K562 (cell line): ENCODE data around the gene C17orf75. TPM values are rescaled to one million over a fixed set of nuclear protein-coding genes. Genes with fewer than 3 reads are reported as not detected.

Source experiments
- ATAC-seq: fragments of 200-7000 bp; cut with Tn5 transposase; 3 replicates; pipeline ENCODE4 v1.9.1; 2020; ENCODE audit warnings: moderate library complexity
- BruUV-seq: library from RNA; stranded (reverse); fragments of 400-500 nt; replicated peaks from 2 replicates; lab custom pipeline; 2021; lab: Mats Ljungman, UMichigan
- CTCF ChIA-PET: fragments of 300-600 bp; formaldehyde crosslinking; extraction: SDS; loops from one replicate; lab custom pipeline; 2021; ENCODE audit warnings: low intra/inter-chr PET ratio; lab: Yijun Ruan, JAX
- POLR2A ChIA-PET: fragments of 300-600, 350-650 bp; sonication (Branson Sonifier 250); formaldehyde crosslinking; extraction: SDS; loops from one replicate; lab custom pipeline; 2021; ENCODE audit warnings: antibody characterized with exemption, inconsistent platforms; lab: Yijun Ruan, JAX
- DNase-seq, 4 experiments: peaks; one replicate each; pipeline versions ENCODE4 v3.0.0 to v3.0.0-alpha.2; 2011 to 2018; ENCODE audit warnings: low spot score in 3 of 4, mixed read lengths in 3 of 4; ENCODE audit errors: extremely low read depth in 1 of 4
- FAIRE-seq: peaks from 2 replicates; lab custom pipeline; 2011; peaks lifted over from hg19 to GRCh38; lab: Jason Lieb, UNC
- H2AFZ ChIP-seq: 2 replicates; pipeline ENCODE4 v1.6.0; 2011; ENCODE audit warnings: low read depth, low read length, control low read depth, inconsistent platforms
- H3K27ac ChIP-seq: fragments of 200-600 bp; 3 replicates; pipeline ENCODE4 v1.8.0; 2011; ENCODE audit warnings: low read depth, mild to moderate bottlenecking, control low read depth, inconsistent platforms, low read length, moderate library complexity, mixed read lengths; ENCODE audit errors: extremely low read depth
- H3K27me3 ChIP-seq, 2 experiments: fragments of 300-600 bp in 1 of 2; 2 replicates in 1 of 2; 3 replicates in 1 of 2; pipeline versions ENCODE4 v1.6.0 to v1.8.0; 2011; ENCODE audit warnings: inconsistent platforms in 2 of 2, low read length in 2 of 2, mild to moderate bottlenecking in 1 of 2, mixed read lengths in 1 of 2, moderate library complexity in 1 of 2; ENCODE audit not compliant: control insufficient read depth in 2 of 2, insufficient read depth in 2 of 2
- H3K36me3 ChIP-seq: fragments of 300-600 bp; 3 replicates; pipeline ENCODE4 v1.8.0; 2011; ENCODE audit warnings: mild to moderate bottlenecking, low read length, inconsistent platforms; ENCODE audit not compliant: control insufficient read depth, insufficient read depth
- H3K4me1 ChIP-seq, 2 experiments: fragments of 200-600 bp in 1 of 2; replicated peaks in 1 of 2; 2 replicates in 1 of 2; 3 replicates in 1 of 2; pipeline versions ENCODE4 v1.5.1 to v1.8.0; 2011; ENCODE audit warnings: inconsistent platforms in 2 of 2, low read length in 2 of 2, mild to moderate bottlenecking in 1 of 2, mixed read lengths in 1 of 2, moderate library complexity in 1 of 2; ENCODE audit not compliant: control insufficient read depth in 2 of 2, insufficient read depth in 2 of 2
- H3K4me2 ChIP-seq: 2 replicates; pipeline ENCODE4 v1.6.1; 2011; ENCODE audit warnings: low read length, control low read depth, inconsistent platforms, mixed read lengths; ENCODE audit not compliant: insufficient read depth
- H3K4me3 ChIP-seq: fragments of 200-600 bp; sonication (generic), shearing (Covaris generic); 2 replicates; pipeline ENCODE4 v1.5.1; 2016; ENCODE audit warnings: control low read depth, inconsistent platforms
- H3K79me2 ChIP-seq: fragments of 200-600 bp; 3 replicates; pipeline ENCODE4 v1.8.0; 2011; ENCODE audit warnings: low read length, inconsistent platforms; ENCODE audit not compliant: control insufficient read depth, insufficient read depth
- H3K9ac ChIP-seq, 2 experiments: 2 replicates each; pipeline versions ENCODE4 v1.6.0 to v1.6.1; 2011; ENCODE audit warnings: low read depth in 2 of 2, low read length in 2 of 2, control low read depth in 1 of 2, inconsistent platforms in 1 of 2, mild to moderate bottlenecking in 1 of 2, mixed read lengths in 1 of 2; ENCODE audit not compliant: insufficient read depth in 1 of 2
- H3K9me1 ChIP-seq: one replicate; pipeline ENCODE4 v1.6.0; 2011; ENCODE audit warnings: inconsistent platforms, mild to moderate bottlenecking, low read length, moderate library complexity; ENCODE audit not compliant: control insufficient read depth, insufficient read depth
- H3K9me3 ChIP-seq: replicated peaks from 2 replicates; pipeline ENCODE4 v1.5.1; 2011; ENCODE audit warnings: low read depth, low read length, inconsistent platforms; ENCODE audit not compliant: control insufficient read depth, insufficient read depth
- H4K20me1 ChIP-seq: replicated peaks from 2 replicates; pipeline ENCODE4 v1.6.1; 2011; ENCODE audit warnings: low read length, inconsistent platforms, mixed read lengths; ENCODE audit not compliant: control insufficient read depth, insufficient read depth
- ETV5 ChIP-seq: sonication (generic); formaldehyde crosslinking; IDR thresholded peaks from 2 replicates; pipeline ENCODE4 v1.4.0; 2020; ENCODE audit warnings: low read depth, mild to moderate bottlenecking, missing genetic modification reagents
- HDAC3 ChIP-seq: fragments of 450-650 bp; IDR thresholded peaks from 2 replicates; pipeline ENCODE4 v1.6.1; 2018; ENCODE audit warnings: borderline replicate concordance, mild to moderate bottlenecking, moderate library complexity; ENCODE audit not compliant: partially characterized antibody
- HMBOX1 ChIP-seq: sonication (generic); IDR thresholded peaks from 2 replicates; pipeline ENCODE4 v1.6.1; 2016
- MTA1 ChIP-seq: fragments of 450-650 bp; IDR thresholded peaks from 2 replicates; pipeline ENCODE4 v1.6.1; 2017; ENCODE audit warnings: borderline replicate concordance
- MTF1 ChIP-seq: fragments of 250-450 bp; sonication (Bioruptor Pico); IDR thresholded peaks from 2 replicates; pipeline ENCODE4 v1.9.0; 2021; ENCODE audit warnings: moderate library complexity, mild to moderate bottlenecking, inconsistent platforms, borderline replicate concordance
- PCBP1 ChIP-seq: fragments of 200-400 bp; formaldehyde crosslinking; IDR thresholded peaks from 2 replicates; pipeline ENCODE4 v1.6.1; 2018; ENCODE audit warnings: mild to moderate bottlenecking, low read depth, low read length; ENCODE audit not compliant: poor library complexity, severe bottlenecking
- TRIM25 ChIP-seq: fragments of 450-650 bp; IDR thresholded peaks from 2 replicates; pipeline ENCODE4 v1.7.0; 2016; ENCODE audit warnings: borderline replicate concordance
- XRCC3 ChIP-seq: fragments of 450-650 bp; IDR thresholded peaks from 2 replicates; pipeline ENCODE4 v1.6.1; 2017; ENCODE audit warnings: mild to moderate bottlenecking, moderate library complexity
- ZBTB11 ChIP-seq, 3 experiments: fragments of 200-800 bp in 1 of 3; fragments of 250-450 bp in 1 of 3; fragments of 450-650 bp in 1 of 3; sonication (Bioruptor Pico) in 1 of 3; sonication (Bioruptor generic) in 1 of 3; formaldehyde crosslinking in 1 of 3; IDR thresholded peaks; 2 replicates each; pipeline versions ENCODE4 v1.6.1 to v1.8.0; 2016 to 2022; ENCODE audit warnings: mild to moderate bottlenecking in 2 of 3, missing genetic modification characterization in 2 of 3, missing compliant biosample characterization in 1 of 3, moderate library complexity in 1 of 3
- ZNF134 ChIP-seq: fragments of 250-450 bp; sonication (Bioruptor Pico); conservative IDR thresholded peaks from 2 replicates; pipeline ENCODE4 v1.4.0; 2020
- ZNF778 ChIP-seq: fragments of 450-650 bp; formaldehyde crosslinking; IDR thresholded peaks from 2 replicates; pipeline ENCODE4 v1.4.0; 2020; ENCODE audit warnings: mild to moderate bottlenecking, moderate library complexity
- WGBS: fragments of 100-300 bp; shearing (Covaris generic); methylation state at CpG from one replicate; pipeline ENCODE4 v1.1.6; 2016; ENCODE audit warnings: low coverage, mixed read lengths; ENCODE audit not compliant: insufficient coverage; ENCODE audit errors: missing lambda C conversion rate; 5-methylcytosine and 5-hydroxymethylcytosine counted together
- in situ Hi-C: fragments of 300-500 bp; cut with MboI; formaldehyde crosslinking; loops from 4 replicates; pipeline ENCODE4 v1.15.0; 2018; ENCODE audit warnings: inconsistent platforms, mixed read lengths
- intact Hi-C: fragments of 100-400 bp; cut with micrococcal nuclease; formaldehyde crosslinking; loops from 2 replicates; pipeline ENCODE4 v1.14.2; 2022
- polyA plus RNA-seq, 8 experiments: library from polyadenylated mRNA; depleted of rRNA in 4 of 8; stranded (reverse) in 5 of 8; unstranded in 3 of 8; fragments of >200 nt; fragmentation: Nextera tagmentation in 2 of 8; fragmentation: Illumina TruSeq in 1 of 8; extraction: Ambion mirVana in 2 of 8; extraction: Trizol in 1 of 8; gene quantifications; 2 replicates each; pipeline versions ENCODE4 v1.2.1 to v1.2.3, GENCODE V29; 2011 to 2014; ENCODE audit warnings: inconsistent platforms in 1 of 8, missing spikeins in 1 of 8
- total RNA-seq, 7 experiments: library from RNA; depleted of rRNA in 6 of 7; stranded (reverse); fragments of >200 nt in 6 of 7; fragmentation: Illumina TruSeq in 2 of 7; extraction: Trizol in 2 of 7; gene quantifications; 2 replicates each; pipeline versions ENCODE4 v1.2.1 to v1.2.3, GENCODE V29; 2011 to 2021; ENCODE audit warnings: low replicate concordance in 1 of 7

C17orf75 gene
- total and polyA plus RNA-seq, 9 of the 15 experiments (the other 6 are each of a cell fraction or from before 2014, with no cell fraction given), result 15.5 to 55.7 (median 18.5) TPM

- CTCF ChIA-PET, result no interaction called here
- no TSS peak for BruUV-seq
- TF ChIP-seq PCBP1 (no peak), ZNF134 (no peak), ZBTB11 (CRISPR knock-in tag; IDR thresholded peaks at IDR 0.05) (peak in 1 of 3 experiments; percentile 55; a peak in 2 of 6 replicates), TRIM25 (no peak), HMBOX1 (peak; percentile 64; the same call in 1 of the 2 replicates), MTF1 (CRISPR knock-in tag) (no peak), HDAC3 (no peak), ETV5 (CRISPR knock-in tag) (no peak), ZNF778 (no peak), XRCC3 (no peak), MTA1 (no peak)
Measured at GRCh38 chr17:32345951-32346600, 4.1 kb upstream of the C17orf75 start.

More at GRCh38 chr17:32345951-32346600, 4.1 kb upstream of the C17orf75 start:
- peaks cover 4% of the 10 kb centered on the region; the same call in 1 of the 2 replicates for H4K20me1 ChIP-seq
- H3K4me2 ChIP-seq, result peak overlapping the region; percentile 68
- H3K9ac ChIP-seq, result peak overlapping the region; percentile 54 to 77; a peak in 3 of 4 replicates
- no peaks in the 10 kb centered on the region for H3K9me1 ChIP-seq
- H3K27me3 ChIP-seq, result no peaks in the 10 kb centered on the region
- peak overlapping the region; percentile 79 for H3K27ac ChIP-seq
- H3K4me1 ChIP-seq, result peaks cover 34 to 42% of the 10 kb centered on the region in 2 experiments
- no peaks in the 10 kb centered on the region for H3K9me3 ChIP-seq
- peaks cover 48% of the 10 kb centered on the region for H3K79me2 ChIP-seq
- intact Hi-C loops (no loop called here), in situ Hi-C loops (no loop called here)
- DNase-seq (peak in 2 of 4 experiments; percentile 22 to 80), ATAC-seq (peak; percentile 16; the same call in 2 of the 3 replicates), FAIRE-seq (peak; percentile 72)
- 22% methylated on average over 11 of the region's 11 CpGs for WGBS
- no peak overlapping the region for H3K4me3 ChIP-seq
- no peaks in the 10 kb centered on the region; the same call in 2 of the 3 replicates for H3K36me3 ChIP-seq
- POLR2A ChIA-PET, result interaction anchor here (0.6 kb wide), 1 partner anchor 35 kb away, joined by 3 read pairs; no protein-coding TSS in a partner anchor
- H2AFZ ChIP-seq, result peak overlapping the region; percentile 92
